SH-SY5Y (cell line): ENCODE data around the gene AGAP2.

Source experiments
- GATA2 ChIP-seq: IDR thresholded peaks from 2 replicates; pipeline ENCODE4 v1.6.1; 2011; ENCODE audit warnings: mild to moderate bottlenecking, low read depth, low read length
- GATA3 ChIP-seq: IDR thresholded peaks from 2 replicates; pipeline ENCODE4 v1.6.1; 2011; ENCODE audit warnings: low read depth, mild to moderate bottlenecking, low read length, moderate library complexity

DNA sequence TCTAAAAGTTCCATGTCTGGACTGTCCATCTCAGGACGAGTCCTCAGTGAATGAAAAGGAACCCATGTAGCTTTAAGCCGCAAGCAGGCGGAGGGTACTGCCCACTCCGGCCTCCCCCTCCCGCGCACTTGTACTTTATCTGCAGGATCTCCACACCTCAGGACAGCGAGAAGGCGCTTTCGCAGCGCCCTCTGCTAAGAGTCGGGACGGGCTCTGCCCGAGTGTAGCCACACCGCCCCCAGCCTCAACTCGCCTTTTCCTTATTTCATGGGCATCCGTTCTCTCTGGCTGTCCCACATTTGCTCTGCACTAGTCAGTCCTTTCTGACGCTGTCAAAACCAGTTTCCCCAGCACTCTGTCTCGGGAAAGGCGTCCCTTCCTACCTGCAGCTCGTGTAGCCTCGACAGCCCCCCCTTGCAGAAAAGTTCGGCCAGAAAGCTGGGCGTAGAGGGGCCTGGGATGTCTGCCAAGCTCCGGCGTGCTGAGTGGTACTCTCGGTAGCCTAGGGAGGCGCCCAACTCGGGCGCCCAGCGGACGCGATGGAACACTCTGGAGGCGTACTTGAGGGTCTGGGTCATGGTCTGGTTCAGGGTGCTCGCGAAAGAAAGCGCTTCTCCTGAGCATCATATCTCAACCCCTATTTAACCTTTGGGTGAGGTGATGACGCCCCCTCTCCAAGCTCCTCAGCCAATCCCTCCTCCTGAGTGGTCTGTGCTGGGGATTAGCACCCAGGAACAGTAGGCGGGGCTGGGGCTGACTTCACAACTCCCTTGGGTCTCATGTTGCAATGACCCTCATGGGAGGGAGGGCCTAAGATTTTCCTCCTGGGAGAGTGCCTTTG lies 28.1 kb upstream of the AGAP2 start, which contains the start of gene CYP27B1:
- TF ChIP-seq GATA3: no peak
- TF ChIP-seq GATA2: peak; percentile 85
